GM12891 (cell line): ENCODE measurements around the gene RHBDF2.

Experiments used
- DNase-seq: peaks from one replicate; pipeline ENCODE4 v3.0.0; 2011; ENCODE audit warnings: low spot score; ENCODE audit not compliant: insufficient read length
- FAIRE-seq: peaks from 2 replicates; lab custom pipeline; 2011; peaks lifted over from hg19 to GRCh38; lab: Jason Lieb, UNC
- PAX5 ChIP-seq: IDR thresholded peaks from 2 replicates; pipeline ENCODE4 v1.6.1; 2011; ENCODE audit warnings: low read length, moderate library complexity, mild to moderate bottlenecking; ENCODE audit not compliant: insufficient read depth, severe bottlenecking
- POLR2A ChIP-seq: IDR thresholded peaks from 2 replicates; pipeline ENCODE4 v1.6.1; 2011; ENCODE audit warnings: low read depth, low read length, control low read depth
- POLR2AphosphoS5 ChIP-seq: IDR thresholded peaks from 2 replicates; pipeline ENCODE4 v1.6.1; 2011; ENCODE audit warnings: low read depth, low read length, control low read depth
- POU2F2 ChIP-seq: IDR thresholded peaks from 2 replicates; pipeline ENCODE4 v1.6.1; 2011; ENCODE audit warnings: low read depth, mild to moderate bottlenecking, control low read depth, low read length, moderate library complexity
- SPI1 ChIP-seq: IDR thresholded peaks from 2 replicates; pipeline ENCODE4 v1.6.1; 2011; ENCODE audit warnings: low read depth, low read length, control low read depth
- TAF1 ChIP-seq: IDR thresholded peaks from 2 replicates; pipeline ENCODE4 v1.6.1; 2011; ENCODE audit warnings: low read depth, low read length, control low read depth

RHBDF2 gene

DNA sequence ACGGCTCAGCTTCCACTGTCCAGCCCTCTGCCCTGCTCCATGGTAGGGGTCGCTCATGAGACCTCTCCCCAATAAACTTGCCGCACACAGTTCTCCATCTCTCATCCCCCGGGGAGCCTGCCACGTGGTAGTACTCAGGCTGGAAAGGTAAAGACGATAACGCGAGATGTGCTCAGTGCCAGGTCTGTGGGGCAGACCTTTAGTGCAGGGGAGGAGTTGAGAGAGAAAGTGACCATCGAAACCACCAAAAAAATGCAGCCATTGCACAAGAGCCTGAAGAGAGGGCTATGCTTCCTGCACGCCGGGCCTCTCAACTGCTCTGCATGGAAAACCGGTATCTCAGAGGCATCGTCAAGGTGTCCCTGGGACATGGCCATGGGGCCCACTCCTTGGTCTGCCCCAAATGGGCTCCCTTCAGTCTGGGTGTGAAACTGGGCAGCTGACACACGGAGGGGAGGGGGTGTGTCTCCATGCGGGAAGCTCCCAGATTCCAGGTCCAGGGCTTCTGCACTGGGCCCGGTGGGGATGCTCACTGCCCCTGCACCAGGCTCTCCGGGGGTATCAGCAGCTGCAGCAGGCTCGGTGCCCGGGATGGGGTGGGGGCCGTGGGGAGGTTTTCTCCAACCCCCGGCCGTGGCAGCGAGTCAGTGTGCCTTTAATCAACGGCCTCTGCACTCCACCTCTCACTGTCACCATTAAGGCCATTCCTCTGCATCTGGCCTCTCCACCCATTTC is 38.5 kb downstream of the RHBDF2 start:
- FAIRE-seq, result no peak
- no peak for TF ChIP-seq SPI1
- TF ChIP-seq POLR2AphosphoS5, result no peak
- TF ChIP-seq TAF1, result no peak
- no peak for TF ChIP-seq PAX5
- TF ChIP-seq POU2F2, result no peak
- no peak for TF ChIP-seq POLR2A
- no peak for DNase-seq

DNA sequence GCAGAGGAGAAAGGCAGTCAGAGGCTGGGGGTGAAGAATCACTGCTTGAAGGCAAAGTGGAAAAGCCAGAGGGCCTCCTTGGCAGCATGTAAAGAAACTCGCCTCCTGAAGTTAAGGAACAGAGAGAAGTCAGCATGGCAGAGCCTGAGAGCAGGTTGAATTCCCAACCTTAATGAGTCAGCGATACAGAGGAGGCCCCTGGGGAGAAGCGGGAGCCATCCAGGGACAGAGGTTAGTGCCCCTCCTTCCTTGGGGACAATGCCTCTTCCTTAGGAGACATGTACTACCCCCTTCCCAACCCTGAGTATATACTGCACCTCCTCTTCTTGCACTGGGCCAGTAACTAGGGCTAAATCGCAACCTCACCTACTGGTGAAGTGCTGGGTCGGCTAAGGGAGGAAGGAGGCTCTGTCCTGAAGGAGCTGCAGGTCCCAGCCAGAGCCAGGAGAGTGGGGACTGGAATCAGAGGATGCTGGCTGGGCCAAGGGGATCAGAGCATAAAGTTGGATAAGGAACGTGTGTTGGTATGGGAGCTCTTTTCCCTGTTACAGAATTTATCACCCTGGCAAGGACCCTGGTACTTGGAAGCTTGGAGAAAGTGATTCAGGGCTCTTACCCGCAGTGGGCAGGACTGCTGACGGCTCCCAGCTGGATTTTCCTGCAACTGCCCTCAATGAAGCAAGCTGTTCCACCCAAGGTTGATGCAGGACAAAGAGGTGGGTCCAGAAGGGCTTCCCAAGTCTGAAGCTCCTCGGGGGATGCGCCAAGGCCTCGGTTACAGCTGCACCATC is 39.3 kb downstream of the RHBDF2 start:
- no peak for TF ChIP-seq POU2F2
- no peak for TF ChIP-seq PAX5
- TF ChIP-seq POLR2AphosphoS5, result no peak
- TF ChIP-seq SPI1, result no peak
- TF ChIP-seq POLR2A, result no peak
- no peak for TF ChIP-seq TAF1
- FAIRE-seq, result no peak
- DNase-seq, result no peak

DNA sequence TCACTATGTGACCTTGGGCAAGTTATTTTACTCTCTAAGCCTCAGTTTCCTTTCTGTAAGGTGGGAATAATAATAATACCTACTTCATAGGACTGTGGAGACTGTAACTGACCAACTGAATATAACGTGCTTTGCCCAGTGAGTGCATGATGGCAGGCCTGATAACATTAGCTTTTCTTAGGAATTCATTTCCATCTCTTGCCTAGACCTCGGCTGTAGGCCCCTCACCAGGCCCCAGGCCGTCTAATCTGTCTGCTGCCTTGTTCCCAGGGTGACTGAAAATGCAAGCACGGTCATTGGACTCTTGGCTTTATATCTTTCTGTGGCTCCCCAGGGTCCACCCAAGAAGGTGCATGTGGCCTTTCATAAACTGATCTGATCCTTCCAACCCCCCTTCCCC is 41.5 kb downstream of the RHBDF2 start:
- DNase-seq (no peak), FAIRE-seq (no peak)
- TF ChIP-seq POLR2AphosphoS5 (no peak), POU2F2 (no peak), POLR2A (no peak), PAX5 (no peak), SPI1 (no peak)

DNA sequence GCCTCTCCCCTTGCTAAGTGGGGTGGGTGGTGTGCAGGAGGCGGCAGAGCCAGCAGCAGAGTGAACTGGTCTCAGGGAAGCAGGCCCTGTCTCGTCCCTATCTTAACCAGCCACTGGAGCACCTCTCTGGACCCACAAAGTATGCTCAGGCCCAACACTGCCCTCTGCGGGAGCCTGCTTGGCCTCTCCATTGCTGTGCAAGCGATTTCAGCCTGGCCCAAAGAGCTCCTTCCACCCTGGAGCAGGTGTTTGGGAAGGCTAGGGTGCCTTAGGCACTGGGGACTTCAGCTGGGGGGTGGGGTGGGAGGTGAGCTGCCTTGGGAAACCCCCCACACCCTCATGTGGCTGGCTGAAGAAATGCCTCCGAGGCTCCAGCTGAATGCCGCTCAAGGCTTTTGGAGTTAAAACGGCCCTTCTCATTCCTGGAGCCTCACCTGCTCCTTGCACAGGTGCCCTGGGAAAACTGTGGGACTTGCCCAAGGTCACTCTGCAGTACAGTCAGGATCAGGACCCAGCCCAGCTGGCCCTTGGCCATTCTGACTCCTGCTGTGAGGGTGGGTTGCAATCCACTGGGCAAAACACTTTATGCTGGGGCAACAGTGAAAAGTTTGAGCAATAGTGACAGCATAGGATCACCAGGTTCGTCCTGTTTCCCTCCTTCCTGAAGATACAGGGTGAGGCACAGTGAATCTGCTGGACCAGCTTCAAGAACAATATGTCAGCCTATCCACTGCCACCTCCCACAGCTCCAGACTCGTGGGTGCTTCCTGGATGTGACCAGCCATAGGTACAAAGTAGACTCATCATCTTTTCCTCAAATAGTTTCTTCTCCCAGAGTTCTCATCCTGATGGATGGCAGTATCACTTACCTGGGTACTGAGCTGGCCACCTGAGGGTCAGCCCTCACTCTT is 42.4 kb downstream of the RHBDF2 start:
- no peak for DNase-seq
- FAIRE-seq, result no peak
- TF ChIP-seq POU2F2 (no peak), POLR2A (no peak), POLR2AphosphoS5 (no peak), SPI1 (no peak), PAX5 (no peak), TAF1 (no peak)

DNA sequence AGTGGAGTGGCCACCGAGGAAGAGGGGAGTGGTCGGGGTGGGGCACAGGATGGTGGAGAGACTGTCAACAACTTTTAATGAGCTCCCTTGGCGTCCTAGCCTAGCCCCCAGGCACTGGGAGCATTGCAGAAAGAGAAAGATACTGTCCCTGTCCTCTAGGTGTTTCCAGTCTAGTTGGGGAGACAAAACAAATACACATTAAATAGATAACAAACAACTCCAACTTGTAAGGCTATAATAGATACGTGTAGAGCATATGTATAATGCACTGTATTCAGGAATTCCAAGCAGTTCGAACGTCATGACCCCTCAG is 47.8 kb downstream of the RHBDF2 start:
- no peak for DNase-seq
- TF ChIP-seq TAF1 (no peak), SPI1 (no peak), POLR2AphosphoS5 (no peak), POLR2A (no peak), PAX5 (no peak), POU2F2 (no peak)
- no peak for FAIRE-seq

DNA sequence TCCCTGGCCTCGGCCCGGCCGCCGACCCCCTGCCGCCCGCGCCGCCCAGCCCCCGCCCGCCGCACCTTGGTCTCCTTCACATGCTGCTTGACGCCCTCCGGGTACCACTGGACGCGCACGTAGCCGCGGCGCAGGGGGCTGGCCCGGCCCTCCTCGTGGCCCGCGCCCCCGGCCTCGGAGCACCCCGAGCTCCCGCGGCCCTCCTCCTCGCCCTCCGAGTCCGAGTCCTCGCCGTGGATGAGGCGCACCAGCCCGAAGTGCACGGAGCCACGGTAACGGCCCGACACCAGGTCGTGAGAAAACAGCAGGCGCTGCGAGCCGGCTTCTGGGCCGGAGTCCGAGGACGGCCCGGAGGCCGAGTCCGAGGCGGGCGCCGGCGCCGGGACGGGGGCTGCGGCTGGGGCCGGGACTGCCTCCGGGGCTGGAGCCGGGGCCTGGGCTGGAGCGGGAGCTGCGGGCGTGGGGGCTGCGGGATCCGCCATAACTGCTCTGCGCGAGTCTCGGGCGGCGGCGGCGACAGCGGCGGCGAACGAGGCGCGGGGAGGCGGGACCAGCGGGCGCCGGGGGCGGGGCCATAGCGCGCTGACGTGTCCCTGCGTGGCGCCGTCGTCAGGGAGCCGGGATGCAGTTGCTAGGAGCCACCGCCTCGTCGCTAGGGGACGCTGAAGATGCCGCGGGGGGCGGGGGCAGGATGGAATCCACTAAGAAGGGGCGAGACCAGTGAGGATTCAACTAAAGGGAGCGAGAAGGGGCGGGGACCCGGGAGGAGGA is 48.4 kb downstream of the RHBDF2 start, which contains the start of gene UBE2O:
TSS of gene UBE2O (minus strand) at position 493 of the 771 bp plus-strand sequence. CDS start at position 482, 11 bp downstream.
- FAIRE-seq, result peak; percentile 84
- peak; percentile 96 for DNase-seq
- no peak for TF ChIP-seq SPI1
- TF ChIP-seq POLR2AphosphoS5, result no peak
- TF ChIP-seq POLR2A, result no peak
- peak; percentile 54; the same call in 1 of the 2 replicates for TF ChIP-seq TAF1
- peak; percentile 13 for TF ChIP-seq PAX5
- TF ChIP-seq POU2F2, result no peak

DNA sequence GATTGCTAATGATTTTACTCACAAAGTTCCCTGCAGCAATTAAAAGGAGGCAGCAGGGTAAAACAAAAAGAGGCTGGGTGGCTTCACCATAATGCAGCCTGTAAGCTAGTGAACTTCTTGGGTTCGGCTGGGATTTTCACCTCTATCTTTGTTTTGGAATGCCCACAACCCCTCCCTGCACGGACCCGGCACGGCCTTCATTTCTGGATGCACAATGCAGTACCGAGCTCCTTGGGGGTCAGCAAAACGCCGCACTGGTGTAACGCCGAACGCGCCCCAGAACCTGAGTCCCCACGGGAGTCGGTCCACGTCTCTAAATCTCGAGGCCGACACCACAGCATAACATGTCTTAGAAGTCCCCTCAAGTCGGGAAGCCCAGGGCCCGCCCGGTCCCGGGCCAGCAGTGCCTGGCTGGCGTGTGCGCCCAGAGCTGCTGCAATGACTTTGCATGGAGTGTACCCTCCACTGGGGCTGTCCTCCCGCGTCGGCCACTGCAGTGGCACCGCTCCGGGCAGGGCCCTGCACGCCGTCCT is 49.0 kb downstream of the RHBDF2 start:
- no peak for FAIRE-seq
- no peak for DNase-seq

DNA sequence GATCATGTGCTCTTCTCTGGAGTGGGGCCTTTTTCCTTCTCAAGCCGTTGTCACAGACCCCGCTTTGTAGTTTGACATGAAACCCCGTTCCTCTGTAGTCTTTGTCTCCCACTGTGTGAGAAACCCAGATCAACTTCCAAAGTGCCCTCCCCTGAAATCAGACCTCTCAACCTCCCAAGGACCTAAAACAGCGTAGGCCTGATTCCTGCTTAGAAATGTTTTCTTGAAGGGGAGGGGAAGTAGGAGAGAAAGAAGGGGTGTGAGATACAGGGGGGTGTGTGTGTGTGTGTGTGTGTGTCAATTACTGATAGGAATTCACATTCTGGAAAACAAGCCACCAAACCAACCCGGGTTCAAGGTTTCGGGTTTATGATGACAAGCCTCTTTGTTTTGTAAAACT is 49.7 kb downstream of the RHBDF2 start:
- TF ChIP-seq POLR2A (no peak), TAF1 (no peak)
- no peak for FAIRE-seq
- DNase-seq, result no peak

More for the DNA sequence above, 49.0 kb downstream of the RHBDF2 start:
- TF ChIP-seq POLR2AphosphoS5, result no peak
- no peak for TF ChIP-seq TAF1
- no peak for TF ChIP-seq POLR2A
- no peak for TF ChIP-seq SPI1

DNA sequence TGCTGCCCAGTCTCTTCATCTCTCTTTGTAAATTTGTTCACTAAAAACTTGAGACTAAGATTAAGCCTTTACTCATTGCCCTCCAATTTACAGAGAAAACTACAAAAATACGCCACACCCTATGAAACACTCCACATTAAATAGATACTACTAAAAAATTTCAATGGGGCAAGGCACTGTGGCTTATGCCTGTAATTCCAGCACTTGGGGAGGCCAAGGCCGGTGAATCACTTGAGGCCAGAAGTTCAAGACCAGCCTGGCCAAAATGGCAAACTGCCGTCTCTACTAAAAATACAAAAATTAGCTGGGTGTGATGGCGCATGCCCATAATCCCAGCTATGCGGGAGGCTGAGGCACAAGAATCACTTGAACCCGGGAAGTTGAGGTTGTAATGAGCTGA is 52.1 kb downstream of the RHBDF2 start:
- DNase-seq (no peak), FAIRE-seq (no peak)
- no peak for TF ChIP-seq PAX5
- TF ChIP-seq POLR2A, result no peak
- no peak for TF ChIP-seq SPI1
- TF ChIP-seq TAF1, result no peak
